GM12892 (cell line): ENCODE results near the gene PTPRN2.

Source experiments
- POLR2A ChIP-seq: IDR thresholded peaks from 2 replicates; pipeline ENCODE4 v1.6.1; 2011; ENCODE audit warnings: low read depth, low read length, control low read depth
- POLR2AphosphoS5 ChIP-seq: IDR thresholded peaks from 2 replicates; pipeline ENCODE4 v1.6.1; 2011; ENCODE audit warnings: low read depth, low read length, control low read depth
- TAF1 ChIP-seq: IDR thresholded peaks from 2 replicates; pipeline ENCODE4 v1.6.1; 2011; ENCODE audit warnings: low read depth, mild to moderate bottlenecking, control low read depth, low read length, borderline replicate concordance

- TF ChIP-seq POLR2AphosphoS5, result no peak
- TF ChIP-seq POLR2A, result no peak
- TF ChIP-seq TAF1, result no peak
Measured at GRCh38 chr7:157830331-157830730, 757.3 kb downstream of the PTPRN2 start.
